ENCODE results near the gene PFDN2.
A peak's percentile ranks its signal among the peaks of the same experiment; 100 is the strongest.

Gene PFDN2

GRCh38 chr1:161099090-161099802, 18.6 kb downstream of the PFDN2 start:
- no peak for DNase-seq (ENCODE audit: low read depth, low spot score)

GRCh38 chr1:161098210-161099068, 19.4 kb downstream of the PFDN2 start, which contains the start of gene KLHDC9:
Gene KLHDC9, plus strand, starts transcription at chr1:161098361. Its CDS starts 175 bp downstream, at chr1:161098536.
- peak; percentile 95 for DNase-seq (ENCODE audit: low read depth, low spot score)

- DNase-seq (ENCODE audit: low read depth, low spot score): no peak
Measured at GRCh38 chr1:161096530-161096929, 21.3 kb downstream of the PFDN2 start.

GRCh38 chr1:161096015-161096414, 21.8 kb downstream of the PFDN2 start:
- DNase-seq (ENCODE audit: low read depth, low spot score): no peak

- no peak for DNase-seq (ENCODE audit: low read depth, low spot score)
Measured at GRCh38 chr1:161095230-161095629, 22.6 kb downstream of the PFDN2 start.

- DNase-seq (ENCODE audit: low read depth, low spot score): no peak
Measured at GRCh38 chr1:161094481-161094880, 23.4 kb downstream of the PFDN2 start.

- no peak for DNase-seq (ENCODE audit: low read depth, low spot score)
Measured at GRCh38 chr1:161092621-161093028, 25.2 kb downstream of the PFDN2 start.

- DNase-seq (ENCODE audit: low read depth, low spot score): no peak
Measured at GRCh38 chr1:161091796-161092507, 25.9 kb downstream of the PFDN2 start.

- DNase-seq (ENCODE audit: low read depth, low spot score): no peak
Measured at GRCh38 chr1:161091093-161091492, 26.7 kb downstream of the PFDN2 start.

GRCh38 chr1:161090617-161091016, 27.2 kb downstream of the PFDN2 start:
- no peak for DNase-seq (ENCODE audit: low read depth, low spot score)

GRCh38 chr1:161089938-161090337, 27.9 kb downstream of the PFDN2 start:
- DNase-seq (ENCODE audit: low read depth, low spot score): no peak

GRCh38 chr1:161089251-161089924, 28.4 kb downstream of the PFDN2 start, which contains the start of gene NECTIN4:
Gene NECTIN4, minus strand, starts transcription at chr1:161089558. Its CDS starts 262 bp downstream, at chr1:161089296.
- DNase-seq (ENCODE audit: low read depth, low spot score): no peak

GRCh38 chr1:161088587-161089110, 29.2 kb downstream of the PFDN2 start:
- no peak for DNase-seq (ENCODE audit: low read depth, low spot score)

- no peak for DNase-seq (ENCODE audit: low read depth, low spot score)
Measured at GRCh38 chr1:161086457-161086856, 31.4 kb downstream of the PFDN2 start.

GRCh38 chr1:161085165-161085564, 32.7 kb downstream of the PFDN2 start:
- no peak for DNase-seq (ENCODE audit: low read depth, low spot score)

GRCh38 chr1:161084597-161084988, 33.2 kb downstream of the PFDN2 start:
- no peak for DNase-seq (ENCODE audit: low read depth, low spot score)

GRCh38 chr1:161083748-161084596, 33.9 kb downstream of the PFDN2 start:
- no peak for DNase-seq (ENCODE audit: low read depth, low spot score)

- DNase-seq (ENCODE audit: low read depth, low spot score): no peak
Measured at GRCh38 chr1:161082996-161083747, 34.7 kb downstream of the PFDN2 start.

- DNase-seq (ENCODE audit: low read depth, low spot score): no peak
Measured at GRCh38 chr1:161082483-161082882, 35.4 kb downstream of the PFDN2 start.

- no peak for DNase-seq (ENCODE audit: low read depth, low spot score)
Measured at GRCh38 chr1:161081519-161081918, 36.3 kb downstream of the PFDN2 start.
